GM18951 (cell line): ENCODE results near the gene ABCA13.

ENCODE experiments used
- POLR2A ChIP-seq: IDR thresholded peaks from 4 replicates; pipeline ENCODE4 v1.6.1; 2011; ENCODE audit warnings: mild to moderate bottlenecking; ENCODE audit not compliant: insufficient read length, insufficient read depth; ENCODE audit errors: extremely low read depth
- in situ Hi-C: fragments of 300-500 bp; cut with MboI; formaldehyde crosslinking; loops from one replicate; pipeline ENCODE4 v1.12.0; 2022; ENCODE audit warnings: low sequenced_read_pairs, mixed read lengths, inconsistent platforms; ENCODE audit not compliant: unreplicated experiment

Gene ABCA13

DNA sequence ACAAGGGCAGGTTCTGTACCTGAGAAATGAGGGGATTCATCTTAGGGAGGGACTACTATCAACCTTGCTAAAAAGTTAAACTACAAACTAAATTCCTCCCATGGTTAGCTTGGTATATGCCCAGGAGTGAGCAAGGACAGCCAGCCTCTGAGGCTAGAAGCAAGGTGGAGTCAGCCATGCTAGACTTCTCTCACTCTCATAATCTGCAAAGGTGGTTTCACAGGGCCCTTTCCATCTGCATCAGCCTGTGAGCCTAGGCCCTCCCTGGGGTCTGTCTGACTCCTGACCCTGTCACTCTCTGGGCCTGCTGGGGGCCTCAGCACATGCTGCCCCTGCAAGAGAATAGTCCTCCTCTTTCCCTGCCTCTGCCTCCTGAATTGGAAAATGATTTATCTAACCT is 66.1 kb downstream of the ABCA13 start:
- no peak for TF ChIP-seq POLR2A
- in situ Hi-C loops = no loop called here

DNA sequence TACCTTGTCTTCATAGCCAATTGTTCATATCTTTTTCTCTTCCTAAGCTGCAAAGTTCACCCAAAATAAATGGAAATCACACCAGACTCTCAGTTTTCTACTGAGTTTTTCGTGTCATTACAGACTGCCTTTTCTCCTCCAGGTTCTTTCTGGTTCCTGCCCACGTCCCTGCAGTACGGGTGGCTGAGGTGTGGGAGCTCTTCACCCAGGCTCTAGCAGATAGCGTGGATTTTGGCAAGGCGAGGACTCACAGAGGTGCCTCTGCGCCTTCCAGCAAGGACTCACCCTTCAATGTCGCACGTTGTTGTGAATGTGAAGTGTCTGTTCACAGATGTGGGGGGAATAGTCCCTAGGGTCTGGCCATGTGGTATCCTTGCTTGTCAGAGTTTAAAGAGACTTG is 71.6 kb downstream of the ABCA13 start:
- in situ Hi-C loops = no loop called here
- no peak for TF ChIP-seq POLR2A

DNA sequence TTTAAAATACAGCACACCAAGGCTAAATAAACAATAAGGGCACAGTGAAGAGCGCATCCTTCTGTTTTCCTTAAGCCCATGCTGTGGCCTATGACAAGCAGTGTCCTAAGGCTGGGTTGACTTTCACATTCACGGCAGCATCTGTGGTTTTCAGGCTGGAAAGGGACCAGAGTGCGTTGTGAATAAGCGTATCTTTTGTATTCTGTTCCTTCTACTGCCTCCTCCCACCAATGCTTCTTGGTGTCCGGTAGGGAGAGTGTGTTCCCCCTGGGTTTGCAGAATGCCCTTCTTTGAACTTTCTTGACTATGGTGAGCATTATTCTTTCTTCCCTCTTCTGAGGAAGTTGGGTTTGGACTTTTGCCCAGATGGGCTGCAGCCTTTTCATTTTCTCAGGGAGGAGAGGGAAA is 73.6 kb downstream of the ABCA13 start:
- in situ Hi-C loops = no loop called here
- no peak for TF ChIP-seq POLR2A

DNA sequence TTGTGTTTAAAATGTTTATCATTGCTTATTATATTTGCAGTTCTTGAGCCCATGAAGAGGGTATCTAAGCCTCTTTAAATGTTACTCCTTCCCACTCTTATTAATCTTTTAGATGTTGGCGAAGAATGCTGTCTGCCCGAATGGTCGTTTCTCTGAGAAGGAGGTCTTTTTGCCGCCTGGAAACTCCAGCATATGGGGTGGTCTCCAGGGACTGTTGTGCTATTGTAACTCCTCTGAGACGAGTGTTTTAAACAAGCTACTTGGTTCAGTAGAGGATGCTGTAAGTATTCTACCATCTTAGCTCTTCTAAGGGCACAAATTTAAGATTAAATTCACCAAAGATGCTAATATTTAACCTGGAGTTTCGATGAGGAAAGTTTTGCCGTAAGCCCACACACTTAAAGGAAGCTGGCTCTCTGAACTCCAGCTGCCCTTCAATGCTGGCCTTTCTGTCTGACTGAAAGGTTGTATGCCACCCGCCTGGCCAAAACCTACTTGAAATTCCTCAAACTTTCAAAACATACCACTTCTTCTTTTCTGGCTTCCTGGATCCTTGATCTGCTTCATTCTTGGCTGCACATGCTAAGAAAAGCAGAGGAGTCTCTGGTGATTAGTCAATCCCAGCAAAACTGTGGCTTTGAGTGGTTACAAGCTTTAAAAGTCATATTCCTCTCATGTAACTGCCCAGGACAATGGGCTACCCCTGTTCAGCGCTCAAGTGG is 74.7 kb downstream of the ABCA13 start:
- no peak for TF ChIP-seq POLR2A
- in situ Hi-C loops = no loop called here

DNA sequence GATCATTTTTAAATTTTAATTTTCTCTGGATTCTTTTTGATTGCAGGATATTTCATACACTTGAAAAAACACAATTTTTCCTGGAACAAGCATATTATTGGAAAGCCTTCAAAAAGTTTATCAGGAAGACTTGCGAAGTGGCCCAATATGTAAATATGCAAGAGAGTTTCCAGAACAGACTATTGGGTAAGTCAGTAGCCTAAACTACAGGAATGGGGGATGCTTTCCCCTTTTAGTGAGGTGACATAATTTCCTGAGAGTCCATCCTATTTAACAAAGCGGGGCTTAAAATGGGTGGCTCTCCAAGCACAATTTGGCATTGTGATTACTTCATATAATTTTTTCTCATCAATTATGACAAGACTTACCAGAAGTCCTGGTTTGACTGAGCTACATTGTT is 77.9 kb downstream of the ABCA13 start:
- in situ Hi-C loops = no loop called here
- no peak for TF ChIP-seq POLR2A

DNA sequence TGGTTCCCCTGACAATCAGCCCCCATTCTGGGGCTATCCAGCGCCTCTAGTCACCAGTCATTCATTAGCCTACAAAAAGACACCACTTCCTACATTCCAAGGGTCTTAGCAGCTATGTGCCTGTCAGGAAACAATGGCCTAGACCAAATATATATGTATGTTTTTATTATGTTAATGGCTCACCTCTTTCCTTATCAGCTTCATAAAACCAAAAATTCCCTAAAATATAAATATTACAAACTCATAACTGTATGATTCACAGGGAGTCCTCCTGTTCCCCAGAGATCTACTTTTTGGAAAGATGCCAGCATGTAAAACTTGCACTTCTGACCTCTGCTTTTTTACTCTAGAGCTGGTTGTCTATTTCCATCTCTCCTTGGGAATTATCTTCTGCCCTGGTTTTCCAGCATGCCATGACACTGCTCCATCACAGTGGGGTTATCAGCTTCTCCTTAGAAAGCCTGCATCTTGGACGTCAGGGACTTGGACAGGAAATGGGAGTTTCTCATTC is 79.2 kb downstream of the ABCA13 start:
- in situ Hi-C loops = no loop called here
- TF ChIP-seq POLR2A = no peak

DNA sequence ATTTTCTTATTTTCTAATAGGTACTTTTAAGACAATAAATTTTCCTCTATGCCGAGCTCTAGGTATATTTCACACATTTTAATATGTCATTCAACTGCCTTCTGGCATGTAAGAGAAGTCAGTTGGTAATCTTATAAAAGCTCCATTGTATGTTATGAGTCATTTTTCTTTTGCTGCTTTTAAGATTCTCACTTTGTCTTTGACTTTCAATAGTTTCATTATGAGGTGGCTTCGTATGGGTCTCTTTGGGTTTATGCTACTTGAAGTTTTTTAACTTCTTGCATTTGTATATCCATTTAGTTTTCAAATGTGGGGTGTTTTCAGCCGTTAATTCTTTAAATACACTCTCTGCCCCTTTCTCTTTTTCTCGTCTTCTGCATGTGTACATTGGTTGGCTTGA is 80.5 kb downstream of the ABCA13 start:
- no peak for TF ChIP-seq POLR2A
- in situ Hi-C loops = no loop called here

DNA sequence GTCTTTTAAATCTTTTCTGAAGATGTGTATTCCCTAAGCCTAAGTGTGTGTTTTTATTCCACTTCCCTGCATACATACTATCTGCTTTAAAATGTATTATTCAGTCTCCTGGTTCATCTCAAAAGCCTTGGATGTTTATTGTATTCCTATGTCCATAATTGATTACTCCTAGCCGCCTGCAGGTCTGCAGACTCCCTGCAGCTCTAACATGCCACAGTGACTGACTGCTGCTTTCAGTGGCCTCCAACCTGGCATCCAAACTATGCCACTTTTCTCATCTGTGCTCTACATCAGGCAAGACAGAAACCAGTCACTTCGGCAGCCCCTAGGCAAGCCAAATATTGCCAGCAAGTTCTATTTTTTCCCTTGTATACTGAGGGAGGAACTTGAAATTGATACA is 81.7 kb downstream of the ABCA13 start:
- in situ Hi-C loops = no loop called here
- TF ChIP-seq POLR2A = no peak

DNA sequence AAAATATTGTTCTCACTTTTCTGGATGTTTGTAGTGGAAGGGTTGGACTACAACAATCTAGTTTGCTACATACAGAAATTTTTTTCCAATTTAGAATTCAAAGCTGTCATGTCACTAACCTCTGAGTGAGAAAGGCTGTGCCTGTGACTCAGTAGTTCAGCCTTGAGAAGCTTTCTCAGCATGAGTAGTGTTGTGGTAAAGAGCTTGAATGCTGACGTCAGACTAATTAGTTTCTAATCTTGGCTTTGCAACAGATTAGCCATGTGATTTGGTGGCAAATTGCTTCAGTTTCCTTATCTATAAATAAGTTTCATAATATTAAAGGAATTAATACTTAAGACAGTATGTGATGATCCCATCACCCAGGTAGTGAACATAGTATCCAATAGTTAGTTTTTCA is 83.8 kb downstream of the ABCA13 start:
- TF ChIP-seq POLR2A = no peak
- in situ Hi-C loops = no loop called here

DNA sequence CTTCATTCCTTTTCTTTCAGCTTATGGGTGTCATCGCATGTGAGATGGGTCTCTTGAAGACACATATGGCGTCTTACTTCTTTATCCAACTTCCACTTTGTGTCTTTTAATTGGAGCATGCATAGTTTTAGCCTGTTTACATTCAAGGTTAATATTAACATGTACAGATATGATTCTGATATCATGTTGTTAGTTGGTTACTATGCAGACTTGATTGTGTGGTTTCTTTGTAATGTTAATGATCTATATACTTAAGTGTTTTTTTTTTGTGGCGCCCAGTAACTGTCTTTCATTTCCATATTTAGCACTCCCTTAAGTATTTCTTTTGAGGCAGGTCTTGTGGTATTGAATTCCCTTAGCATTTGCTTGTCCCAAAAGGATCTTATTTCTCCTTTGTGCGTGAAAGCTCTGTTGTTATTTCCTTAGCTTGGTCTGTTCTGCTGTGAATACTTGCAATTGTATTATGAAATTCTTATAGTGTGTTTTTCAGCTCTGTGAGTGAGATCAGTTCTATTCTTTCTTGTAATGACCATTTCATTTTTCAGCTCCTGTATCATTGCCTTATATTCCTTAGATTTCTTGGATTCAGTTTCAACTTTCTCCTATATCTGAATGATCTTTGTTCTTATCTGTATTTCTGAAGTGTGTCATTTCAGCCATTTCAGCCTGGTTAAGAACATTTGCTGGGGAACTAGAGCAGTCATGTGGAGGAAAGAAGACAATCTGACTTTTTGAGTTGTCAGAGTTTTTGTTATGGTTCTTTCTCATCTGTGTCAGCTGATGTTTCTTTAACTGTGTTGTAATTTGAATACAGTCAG is 88.4 kb downstream of the ABCA13 start:
- in situ Hi-C loops = no loop called here
- TF ChIP-seq POLR2A = no peak

DNA sequence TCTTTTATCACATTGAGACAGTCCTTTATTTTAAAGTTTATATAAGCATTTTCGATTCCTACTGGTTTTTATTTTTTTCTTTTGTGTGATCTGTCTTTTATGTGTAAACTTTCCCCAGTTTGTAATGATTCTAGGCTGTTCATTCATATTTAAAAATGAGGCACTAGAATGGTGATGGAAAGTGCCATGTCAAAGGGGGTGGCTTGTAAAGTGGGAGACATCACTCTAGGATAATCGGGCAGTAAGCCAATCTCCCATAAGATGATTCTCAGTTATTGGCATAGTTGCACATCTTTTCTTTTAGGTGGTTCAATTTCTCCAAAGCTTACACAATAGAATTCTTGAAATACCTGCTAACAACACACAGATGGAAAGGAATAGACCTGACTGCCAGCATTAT is 90.4 kb downstream of the ABCA13 start:
- in situ Hi-C loops = no loop called here
- TF ChIP-seq POLR2A = no peak

DNA sequence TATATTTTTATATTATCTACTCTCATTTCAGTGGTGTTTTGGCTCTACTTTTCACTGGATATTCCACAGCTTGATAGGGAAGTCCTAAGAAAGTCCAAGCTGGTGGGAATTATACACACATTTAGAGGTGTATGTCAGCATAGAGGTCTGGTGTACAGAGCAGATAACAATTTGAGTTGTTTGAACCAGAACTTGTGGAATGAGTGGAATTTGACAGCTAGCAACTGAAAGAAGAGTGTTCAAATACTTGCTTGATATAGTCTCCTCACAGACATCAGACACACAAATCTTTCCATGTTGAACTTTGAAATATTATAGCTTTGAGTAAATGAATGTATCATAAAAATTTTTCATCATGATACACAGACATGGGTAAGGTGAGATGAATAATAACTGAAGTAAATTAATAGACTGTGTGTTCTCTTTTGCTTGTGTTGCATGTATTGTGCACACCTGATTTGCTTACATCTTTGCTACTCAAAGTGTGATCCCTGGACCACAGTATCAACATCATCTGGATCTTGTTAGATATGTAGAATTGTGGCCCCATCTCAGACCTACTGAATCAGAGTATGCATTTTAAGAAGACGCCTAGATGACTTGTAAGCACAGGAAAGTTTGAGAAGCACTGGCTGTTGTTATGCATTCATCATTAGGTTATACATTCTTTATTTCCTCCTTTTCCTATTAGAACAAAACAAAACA is 91.5 kb downstream of the ABCA13 start:
- in situ Hi-C loops = no loop called here
- TF ChIP-seq POLR2A = no peak

DNA sequence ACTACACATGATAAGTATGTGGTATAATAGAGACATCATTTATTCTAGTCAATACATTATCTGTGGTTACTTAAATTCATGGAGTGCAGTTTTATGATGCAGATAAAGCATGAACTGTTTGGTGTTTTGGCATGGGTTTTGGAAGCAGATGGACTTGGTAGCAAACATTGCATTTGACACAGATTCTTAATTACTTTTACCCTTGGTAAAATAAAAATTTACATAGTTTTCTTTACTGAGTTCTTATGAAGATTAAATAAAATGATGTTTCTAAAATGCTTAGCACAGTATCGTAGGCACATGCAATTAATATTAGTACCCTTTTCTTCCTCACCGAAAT is 92.0 kb downstream of the ABCA13 start:
- no peak for TF ChIP-seq POLR2A
- in situ Hi-C loops = no loop called here
